NCI-H526 (cell line): ENCODE measurements around the gene LGALS8.
"Not testable (repeated sequence)": the region's sequence is repeated elsewhere in the genome, so short reads cannot be mapped to it uniquely, and the experiment has no call there.

Experiments
- DNase-seq, 2 experiments: peaks; one replicate each; lab custom pipeline; 2025; lab: John Stamatoyannopoulos, UW

The LGALS8 gene

DNA sequence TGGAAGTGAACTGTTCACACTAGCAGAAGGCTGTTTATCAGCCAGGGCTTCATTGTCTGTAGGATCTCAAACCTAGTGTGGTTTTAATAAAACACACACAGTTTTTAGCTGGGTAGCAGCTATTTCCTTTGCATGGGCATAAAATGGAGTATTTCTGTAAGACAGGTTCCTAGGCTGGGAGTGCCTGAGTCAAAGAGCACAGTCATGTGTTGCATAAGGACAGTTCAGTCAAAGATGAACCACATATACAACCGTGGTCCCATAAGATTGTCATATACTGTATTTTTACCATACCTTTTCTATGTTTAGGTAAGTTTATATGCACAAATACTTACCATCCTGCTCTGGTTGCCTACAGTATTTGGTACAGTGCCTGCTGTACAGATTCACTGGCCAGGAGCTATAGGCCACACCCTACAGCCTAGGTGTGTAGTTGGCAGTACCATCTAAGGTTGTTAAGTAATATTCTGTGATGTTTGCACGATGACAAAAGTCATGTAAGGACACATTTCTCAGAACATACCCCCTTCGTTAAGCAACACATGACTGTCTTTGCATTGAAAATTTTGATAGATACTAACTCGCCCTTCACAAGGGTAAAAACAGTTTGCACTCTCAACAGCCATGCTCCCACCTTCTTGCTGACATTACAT, 17.2 kb downstream of the LGALS8 start:
- DNase-seq, result no peak

DNA sequence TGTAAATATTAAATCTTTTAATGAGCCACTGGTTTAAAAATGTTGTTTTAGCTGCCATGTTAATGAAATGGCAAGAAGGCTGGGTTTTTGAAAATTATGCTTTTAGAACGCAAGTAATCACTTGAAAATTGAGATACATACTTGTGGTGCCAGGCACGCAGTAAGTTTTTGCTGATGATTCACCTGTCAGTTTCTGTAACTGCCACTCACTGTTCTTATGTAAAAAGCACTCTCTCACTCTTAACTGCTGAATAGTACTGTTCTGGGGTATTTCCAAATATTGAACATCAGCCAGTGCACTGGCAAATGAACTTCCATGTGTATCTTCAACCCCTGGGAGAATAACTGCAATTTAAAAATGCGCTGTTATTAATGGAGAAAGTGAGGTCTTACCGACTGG, 17.9 kb downstream of the LGALS8 start:
- DNase-seq, result no peak

DNA sequence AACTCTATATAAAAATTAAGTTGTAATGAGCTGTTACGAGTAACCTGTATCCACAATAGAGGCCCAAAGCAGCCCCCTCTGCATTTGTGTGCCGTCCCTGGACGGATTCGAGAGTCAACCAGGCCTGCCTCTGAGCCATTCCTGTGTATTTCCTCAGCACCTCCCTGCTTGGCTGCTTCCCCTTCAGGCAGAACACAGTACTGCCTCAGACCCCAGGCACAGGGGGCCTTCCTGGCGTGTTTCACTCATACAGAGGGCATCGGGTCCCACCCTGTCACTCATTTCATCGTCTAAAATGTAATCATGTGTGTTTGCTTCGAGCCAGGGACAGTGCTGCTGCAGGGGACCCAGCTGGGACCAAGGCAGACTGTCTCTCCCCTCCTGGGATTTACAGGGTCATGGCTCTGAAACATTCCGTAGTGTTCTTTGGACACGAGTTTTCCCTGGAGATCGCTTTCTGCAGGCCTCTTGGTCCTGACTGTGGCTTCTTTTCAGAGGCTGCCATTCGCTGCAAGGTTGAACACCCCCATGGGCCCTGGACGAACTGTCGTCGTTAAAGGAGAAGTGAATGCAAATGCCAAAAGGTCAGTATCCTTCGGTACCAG, 19.4 kb downstream of the LGALS8 start:
- no peak for DNase-seq

DNA sequence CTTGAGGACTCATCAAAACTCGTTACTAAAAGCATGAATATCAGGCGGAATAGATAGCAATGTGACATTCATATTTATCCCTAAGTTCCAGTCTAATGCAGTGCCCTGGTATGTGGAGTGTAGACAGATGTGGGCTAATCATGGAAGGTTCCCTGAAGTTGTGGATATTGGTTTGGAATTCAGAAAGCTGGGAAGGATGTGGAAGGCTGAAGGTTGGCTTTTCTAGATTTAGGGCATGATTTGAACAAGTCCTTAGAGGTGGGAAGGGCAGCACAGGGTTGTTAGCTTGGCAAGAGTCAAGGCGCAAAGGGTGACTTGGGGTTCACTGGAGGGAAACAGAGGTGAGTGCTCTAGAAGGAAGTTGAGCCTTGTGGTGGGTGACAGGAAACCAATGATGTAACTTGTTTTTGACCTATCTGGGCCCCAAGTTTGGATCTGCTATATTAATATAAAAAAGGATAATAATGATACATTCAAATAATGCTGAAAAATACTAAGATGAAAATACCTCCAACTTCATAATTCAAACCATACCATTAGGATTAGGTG, 21.9 kb downstream of the LGALS8 start:
- no peak for DNase-seq

DNA sequence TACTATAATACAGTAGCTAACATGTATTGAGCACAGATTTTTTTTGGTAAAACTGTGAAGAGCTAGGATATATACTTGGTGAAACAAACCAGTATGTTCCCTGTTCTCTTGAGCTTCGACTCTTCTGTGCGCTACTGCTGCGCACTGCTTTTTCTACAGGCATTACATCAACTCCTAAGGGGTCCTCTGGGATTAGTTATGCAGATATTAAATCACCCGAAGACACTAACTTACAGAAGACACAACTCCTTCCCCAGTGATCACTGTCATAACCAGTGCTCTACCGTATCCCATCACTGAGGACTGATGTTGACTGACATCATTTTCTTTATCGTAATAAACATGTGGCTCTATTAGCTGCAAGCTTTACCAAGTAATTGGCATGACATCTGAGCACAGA, 24.7 kb downstream of the LGALS8 start:
- no peak for DNase-seq

DNA sequence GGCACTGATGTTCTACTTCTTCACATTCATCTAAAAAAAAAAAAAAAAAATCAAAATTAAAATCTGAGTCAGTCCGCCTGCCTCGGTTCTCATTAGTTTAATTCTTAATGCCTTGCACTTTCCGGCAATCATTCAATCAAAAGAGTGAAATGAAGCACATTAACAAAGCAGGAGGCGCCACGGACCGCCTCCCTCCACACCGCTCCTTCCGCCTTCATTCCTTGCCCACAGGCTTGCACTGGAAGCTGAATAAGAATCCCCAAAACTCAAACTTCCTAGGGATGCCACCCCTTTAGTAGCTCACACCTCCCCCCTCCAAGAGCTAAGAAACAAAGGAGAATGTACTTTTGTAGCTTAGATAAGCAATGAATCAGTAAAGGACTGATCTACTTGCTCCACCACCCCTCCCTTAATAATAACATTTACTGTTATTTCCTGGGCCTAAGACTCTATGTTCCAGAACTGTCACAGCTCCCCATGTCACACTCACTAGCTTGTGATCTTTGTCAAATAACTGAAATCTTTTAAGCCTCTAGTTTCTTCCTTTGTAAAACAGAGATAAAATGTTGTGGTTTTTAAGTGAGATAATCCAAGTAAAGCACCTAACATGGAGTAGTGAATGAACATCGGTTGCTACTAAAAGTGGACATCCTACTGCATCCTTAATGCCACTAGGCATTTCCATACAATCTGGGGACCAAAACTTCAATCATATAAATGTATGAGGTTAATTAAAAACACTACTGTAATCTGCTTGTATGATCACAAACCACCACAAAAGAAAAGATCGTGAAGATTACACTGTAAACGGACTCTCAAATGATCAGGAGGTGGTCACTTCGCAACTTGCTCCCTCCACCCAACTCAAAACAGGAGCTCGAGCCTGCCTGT, 27.4 kb downstream of the LGALS8 start:
- DNase-seq, result no peak

DNA sequence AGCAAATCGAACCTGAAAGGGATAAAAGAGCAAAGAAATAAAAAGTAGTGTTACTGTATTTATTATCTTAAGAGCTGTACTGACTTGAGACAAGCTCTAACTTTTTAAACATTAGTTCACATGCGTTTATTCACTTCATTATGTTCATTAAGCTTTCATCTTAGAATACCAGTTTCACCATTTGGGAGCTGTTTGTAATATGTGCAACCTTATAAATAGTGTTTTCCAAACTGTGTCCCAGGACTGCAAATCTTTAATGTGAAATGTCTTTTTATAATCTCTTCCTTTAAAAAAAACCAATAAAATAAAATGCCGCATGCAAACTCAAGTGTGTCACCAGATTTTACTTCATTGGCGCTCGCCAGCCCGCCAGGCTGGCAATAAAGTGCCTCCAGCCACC, 28.3 kb downstream of the LGALS8 start:
- no peak for DNase-seq

DNA sequence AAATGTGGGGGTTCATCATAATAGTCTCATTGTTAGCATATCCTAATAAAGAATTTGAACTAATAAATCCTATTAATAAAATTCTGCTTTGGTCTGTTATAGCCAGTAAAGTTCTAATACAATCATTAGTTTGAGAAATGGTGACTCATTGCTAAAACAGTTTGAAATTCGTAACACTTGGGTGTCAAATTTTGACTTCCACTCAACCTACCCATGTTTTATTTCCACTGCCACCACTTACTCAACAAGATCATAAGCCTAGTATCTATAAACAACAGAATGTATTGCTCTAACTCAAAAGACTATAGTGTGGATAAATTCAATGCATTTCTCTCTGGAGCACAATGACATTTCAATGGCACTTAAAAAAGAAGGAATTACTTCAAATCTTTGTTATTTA, 29.1 kb downstream of the LGALS8 start:
- DNase-seq, result no peak

DNA sequence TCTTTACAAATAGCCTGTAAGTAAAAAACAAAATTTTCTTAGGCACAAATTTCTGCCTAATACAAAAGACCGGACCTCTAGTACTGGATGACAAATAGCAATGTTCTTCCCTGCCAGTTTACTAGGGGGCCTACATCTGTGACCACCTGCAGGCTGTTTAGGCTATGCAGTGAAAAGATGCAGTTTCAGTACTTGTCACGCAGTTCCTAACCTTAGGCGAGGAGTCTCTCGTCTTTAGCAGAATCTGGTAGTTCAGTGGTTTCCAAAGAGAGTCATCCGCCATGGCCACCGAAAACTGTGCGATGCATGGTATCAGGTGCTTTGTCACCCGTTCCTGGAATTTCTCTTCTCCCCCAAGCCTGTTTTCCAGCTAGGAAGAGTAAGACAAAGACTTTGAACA, 29.6 kb downstream of the LGALS8 start:
- no peak for DNase-seq

DNA sequence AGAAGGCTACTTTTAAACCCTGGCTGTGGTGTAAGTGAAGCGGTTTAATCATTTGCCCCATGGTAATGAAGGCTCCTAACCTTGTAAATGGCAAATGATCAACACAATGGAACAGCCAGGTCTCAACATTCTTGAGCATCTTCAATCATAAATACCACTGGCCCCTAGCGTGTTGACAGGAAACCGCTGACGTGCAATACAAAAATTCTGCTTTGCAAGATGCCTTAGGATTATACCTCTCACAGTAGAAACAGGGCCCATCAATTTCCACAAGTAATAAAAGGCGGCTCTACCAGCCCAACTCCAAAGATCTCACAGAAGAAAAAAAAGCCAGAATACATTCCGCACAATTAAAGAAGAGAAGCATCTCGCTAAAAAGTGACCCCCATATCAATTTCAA, 32.8 kb downstream of the LGALS8 start:
- DNase-seq, result no peak

DNA sequence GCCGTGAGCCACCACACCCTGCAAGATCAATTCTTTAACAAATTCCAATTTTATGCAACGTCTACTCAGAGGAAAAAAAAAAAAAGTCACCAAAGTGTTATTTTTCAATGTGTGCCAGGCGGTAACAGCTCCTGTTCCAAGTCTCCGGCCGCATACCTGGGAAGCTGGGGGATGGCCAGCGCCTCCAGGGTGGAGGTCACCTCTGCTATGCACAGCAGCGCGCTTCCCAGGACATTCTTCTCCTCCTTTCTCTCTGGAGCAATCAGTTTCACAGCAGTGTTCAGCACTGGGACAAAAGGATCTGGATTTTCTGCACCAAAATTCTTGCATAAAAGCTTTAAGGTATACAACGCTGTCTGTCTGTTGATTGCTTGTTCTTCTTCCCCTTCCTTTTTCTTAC, 34.3 kb downstream of the LGALS8 start:
- no peak for DNase-seq

DNA sequence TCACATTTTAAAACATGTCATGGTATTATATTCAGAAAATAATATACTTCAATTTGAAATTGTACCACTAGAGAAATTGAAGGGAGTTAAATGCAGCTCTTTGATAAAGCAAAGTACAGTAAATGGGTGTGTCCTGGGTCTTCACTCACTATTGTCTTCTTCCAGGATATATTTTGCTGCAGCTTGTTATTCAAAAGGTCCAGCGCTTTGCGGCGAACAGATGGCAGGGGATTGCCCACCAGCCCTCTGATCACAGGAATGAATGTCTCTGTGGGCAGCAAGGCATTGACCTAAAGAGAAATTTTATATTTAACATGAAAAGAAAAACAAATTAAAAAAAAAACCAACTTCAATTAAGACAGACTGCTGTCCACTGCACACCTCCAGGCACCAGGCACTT, 35.1 kb downstream of the LGALS8 start:
- DNase-seq, result no peak

DNA sequence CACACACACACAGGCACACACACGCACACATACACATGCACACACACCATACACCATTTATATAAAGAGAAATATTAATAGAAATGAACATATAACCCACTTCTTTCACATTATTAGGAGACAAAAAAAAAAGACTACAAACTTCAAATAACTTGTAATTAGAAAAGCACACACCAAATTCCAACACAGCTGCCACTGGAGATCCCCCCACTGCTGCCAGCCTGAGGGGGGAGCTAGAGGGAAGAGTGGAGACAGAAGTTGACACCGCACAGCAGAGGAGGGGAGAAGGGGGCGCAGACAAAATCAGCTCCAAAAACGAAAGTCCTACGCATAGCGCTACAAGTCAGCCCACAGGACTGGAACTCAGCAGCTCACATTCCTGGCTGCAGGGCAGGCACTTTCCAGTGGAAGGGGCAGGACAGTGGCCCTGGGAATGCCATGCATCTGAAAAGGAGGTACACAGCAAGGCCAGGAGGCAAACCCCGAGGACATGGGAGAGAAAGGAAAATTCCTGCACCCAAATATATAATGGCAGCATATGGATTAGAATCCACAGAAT, 36.5 kb downstream of the LGALS8 start:
- DNase-seq, result no peak

DNA sequence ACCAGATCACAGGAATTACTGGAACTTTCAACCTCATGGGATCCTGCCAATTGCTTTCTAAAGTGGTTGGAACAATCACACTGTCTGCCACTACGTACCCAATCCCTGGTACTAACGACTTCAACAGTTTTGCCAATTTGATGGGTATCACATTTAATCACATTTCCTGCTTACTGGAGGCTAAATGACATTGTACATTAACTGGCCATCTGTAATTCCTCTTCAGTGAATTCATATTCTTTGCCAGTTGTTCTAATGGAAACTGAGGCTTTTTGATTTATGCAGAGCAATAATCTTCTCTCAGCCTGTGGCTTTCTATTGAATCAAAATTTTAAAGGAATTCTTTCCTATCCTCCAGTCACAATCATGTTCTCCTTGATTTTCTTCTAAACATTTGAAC, 38.2 kb downstream of the LGALS8 start:
- no peak for DNase-seq

DNA sequence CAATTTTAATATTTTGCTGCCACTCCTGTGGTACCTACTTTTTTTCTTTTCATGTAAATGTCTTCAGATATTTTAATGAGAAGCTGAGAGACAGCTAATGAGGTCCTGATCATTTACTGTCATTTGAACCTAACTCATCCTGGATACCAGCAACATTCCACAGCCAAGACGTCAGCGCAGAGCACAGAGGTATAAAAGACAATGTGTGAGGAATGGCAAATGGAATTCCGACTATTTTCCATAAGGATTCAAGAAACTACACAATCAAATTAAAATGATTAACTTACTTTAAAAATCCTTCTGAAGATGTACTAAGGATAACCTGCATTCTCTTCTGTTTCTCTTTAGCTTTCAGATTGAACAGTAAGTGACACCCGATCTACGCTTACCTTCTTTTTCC, 41.7 kb downstream of the LGALS8 start:
- DNase-seq, result no peak

DNA sequence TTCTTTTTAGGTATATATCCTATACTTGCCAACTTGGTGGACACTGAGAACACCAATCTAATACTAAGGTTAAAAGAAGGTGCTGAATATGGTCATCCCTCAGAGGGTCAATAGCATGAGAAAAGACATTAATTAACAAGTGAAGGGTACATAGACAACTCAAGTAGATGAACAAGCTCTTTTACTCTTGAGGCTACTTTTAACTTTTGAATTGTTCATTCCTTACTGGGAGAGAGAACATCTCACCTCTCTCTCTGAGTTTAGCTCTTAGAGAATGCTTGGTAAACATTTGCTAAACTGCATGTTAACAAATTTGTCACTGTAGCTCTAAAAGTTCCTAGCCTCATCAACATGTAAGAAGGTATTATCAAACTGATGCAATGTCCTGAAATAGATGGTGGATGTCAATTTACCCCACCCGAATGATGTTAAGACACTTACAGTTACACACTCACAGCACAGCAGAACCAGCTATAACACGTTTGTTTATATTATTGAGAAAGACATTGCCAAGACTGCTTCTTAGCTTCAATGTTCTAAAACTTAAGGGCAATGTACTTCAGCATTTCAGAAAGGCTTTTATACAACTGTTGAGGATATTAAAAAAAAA, 44.6 kb downstream of the LGALS8 start:
- no peak for DNase-seq

DNA sequence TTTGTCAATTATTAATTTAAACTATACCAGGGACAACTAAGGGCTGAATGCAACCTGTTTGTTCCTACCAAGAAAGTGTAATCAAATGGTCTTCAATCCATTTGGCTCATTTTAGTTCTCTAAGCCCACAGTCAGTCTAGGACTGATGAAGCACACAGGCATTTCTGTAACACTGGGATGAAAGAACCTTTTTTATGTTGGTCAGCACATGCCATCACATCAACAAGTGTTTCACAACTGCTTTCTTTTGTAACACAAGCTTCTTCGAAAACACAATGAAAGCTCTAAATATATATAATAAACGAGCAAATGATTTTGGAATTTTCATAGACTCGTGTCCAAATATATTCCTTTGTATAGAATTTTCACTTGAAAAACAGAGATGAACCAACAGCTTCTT, 51.7 kb downstream of the LGALS8 start:
- DNase-seq, result no peak

DNA sequence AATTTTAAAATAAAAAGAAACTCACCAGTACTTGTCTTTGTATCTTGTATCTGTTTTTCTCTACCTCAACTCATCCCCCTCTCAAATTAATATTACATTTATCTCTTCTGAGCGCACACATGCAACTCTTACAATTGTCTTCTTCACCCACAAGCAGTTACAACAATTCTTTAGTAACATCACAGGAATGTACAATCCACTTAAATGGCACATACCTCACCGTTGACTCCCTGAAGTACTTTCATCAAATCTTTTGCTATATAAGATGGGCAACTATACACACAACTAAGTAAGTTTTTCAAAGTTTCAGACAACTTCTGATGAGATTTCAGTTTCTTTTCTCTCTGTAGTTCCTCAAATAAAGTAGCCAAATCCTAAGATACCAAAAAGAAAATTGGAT, 52.2 kb downstream of the LGALS8 start:
- no peak for DNase-seq

DNA sequence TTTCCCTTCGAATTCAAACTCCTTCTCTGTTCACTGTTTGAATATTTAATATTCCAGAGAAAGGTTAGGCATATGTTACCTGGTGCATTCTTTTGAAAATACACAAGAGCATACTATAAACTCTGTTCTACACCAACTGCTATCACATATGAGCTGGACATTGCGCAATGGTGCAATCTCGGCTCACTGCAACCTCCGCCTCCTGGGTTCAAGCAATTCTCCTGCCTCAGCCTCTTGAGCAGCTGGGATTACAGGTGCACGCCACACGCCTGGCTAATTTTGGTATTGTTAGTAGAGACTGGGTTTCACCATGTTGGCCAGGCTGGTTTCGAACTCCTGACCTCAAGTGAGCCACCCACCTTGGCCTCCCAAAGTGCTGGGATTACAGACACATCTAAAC, 53.3 kb downstream of the LGALS8 start:
- DNase-seq, result not testable (repeated sequence)

DNA sequence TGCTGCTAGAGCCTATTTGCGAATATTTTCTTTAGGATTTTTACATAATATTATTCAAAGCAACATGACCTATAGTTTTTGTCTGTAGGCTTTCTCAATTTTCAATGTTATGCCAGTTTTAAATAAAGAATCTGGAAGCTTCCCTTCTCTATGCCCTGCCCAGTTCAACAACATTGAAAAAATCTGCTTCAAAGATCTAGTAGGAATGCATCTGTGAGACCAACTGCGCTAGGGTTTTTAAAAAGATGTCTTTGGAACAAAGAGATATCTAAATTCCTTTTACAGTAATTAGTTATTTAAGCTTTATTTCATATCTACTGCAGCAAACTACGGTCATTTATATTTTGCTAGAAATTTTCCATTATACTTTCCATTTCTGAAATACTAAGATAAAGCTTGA, 54.9 kb downstream of the LGALS8 start:
- no peak for DNase-seq

DNA sequence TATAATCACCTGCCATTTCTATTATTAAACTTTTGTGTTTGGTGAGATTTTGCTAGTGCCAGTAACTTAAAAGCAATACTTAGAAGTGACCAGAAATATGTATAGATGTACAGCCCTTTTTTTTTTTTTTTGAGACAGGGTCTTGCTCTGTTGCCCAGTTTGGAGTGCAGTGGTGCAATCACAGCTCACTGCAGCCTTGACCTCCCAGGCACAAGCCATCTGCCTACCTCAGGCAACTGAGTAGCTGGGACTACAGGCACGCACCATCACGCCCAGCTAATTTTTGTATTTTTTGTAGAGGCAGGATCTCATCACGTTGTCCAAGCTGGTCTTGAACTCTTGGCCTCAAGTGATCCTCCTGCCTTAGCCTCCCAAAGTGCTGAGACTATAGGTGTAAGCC, 56.6 kb downstream of the LGALS8 start:
- not testable (repeated sequence) for DNase-seq

DNA sequence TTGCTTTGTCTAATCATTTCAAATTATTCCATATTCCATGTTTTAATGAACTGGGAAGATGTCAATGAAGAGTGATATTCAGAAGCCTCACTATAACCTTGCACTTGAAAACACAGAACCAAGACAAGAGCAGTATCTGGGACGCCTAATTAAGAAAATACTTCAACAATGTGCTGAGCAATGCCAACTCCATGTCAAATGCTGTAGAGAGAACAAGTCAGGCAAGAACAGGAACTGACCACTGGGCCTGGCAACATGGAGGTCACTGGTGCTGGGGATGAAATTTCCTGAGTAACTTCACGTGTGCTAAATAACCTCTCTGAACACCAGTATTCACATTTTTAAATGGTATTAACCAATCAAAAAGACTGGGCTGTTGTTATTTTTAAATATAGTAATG, 57.7 kb downstream of the LGALS8 start:
- DNase-seq, result no peak
